Choroid plexus epithelial cell (primary cell): ENCODE measurements around the gene GAPDHS.

Experiments
- DNase-seq: peaks from one replicate; pipeline ENCODE4 v3.0.0-alpha.2; 2010; ENCODE audit warnings: low read depth
- H3K4me3 ChIP-seq: 2 replicates; pipeline ENCODE4 v1.5.1; 2011; ENCODE audit warnings: low read depth, mild to moderate bottlenecking, control low read depth, low read length, moderate library complexity
- TF ChIP-seq, protein P1 (sequence below): conservative IDR thresholded peaks from 2 replicates; pipeline ENCODE4 v1.5.1; 2011; ENCODE audit warnings: low read depth, mild to moderate bottlenecking, control low read depth, inconsistent platforms, low read length, moderate library complexity

The GAPDHS gene

DNA sequence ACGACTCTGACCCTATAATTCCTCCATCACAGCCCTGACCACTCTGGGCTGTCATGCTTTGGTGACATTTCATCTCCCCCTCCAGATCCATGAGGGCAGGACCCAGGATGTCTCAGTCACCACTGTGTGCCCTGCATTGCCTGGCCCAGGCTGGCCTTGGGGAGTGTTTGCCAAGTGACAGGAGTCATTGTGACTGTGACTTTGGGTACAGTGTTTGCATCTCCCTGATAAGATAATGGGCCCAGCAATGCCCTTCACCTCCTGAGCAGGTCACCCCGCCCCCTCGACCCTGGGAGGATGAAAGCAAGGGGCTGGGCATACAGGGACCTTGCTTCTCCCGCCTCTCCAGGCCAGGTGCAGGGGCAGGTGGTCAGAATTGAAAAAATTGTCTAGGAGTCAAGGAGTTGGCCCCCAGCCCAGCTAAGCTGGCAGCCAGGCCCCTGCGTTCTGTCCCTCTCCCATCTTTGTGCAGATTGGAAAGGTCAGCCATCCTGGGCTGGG is 36.1 kb downstream of the GAPDHS start:
- no peak for DNase-seq
- H3K4me3 ChIP-seq: no peak overlapping the region
- TF ChIP-seq, protein P1, sequence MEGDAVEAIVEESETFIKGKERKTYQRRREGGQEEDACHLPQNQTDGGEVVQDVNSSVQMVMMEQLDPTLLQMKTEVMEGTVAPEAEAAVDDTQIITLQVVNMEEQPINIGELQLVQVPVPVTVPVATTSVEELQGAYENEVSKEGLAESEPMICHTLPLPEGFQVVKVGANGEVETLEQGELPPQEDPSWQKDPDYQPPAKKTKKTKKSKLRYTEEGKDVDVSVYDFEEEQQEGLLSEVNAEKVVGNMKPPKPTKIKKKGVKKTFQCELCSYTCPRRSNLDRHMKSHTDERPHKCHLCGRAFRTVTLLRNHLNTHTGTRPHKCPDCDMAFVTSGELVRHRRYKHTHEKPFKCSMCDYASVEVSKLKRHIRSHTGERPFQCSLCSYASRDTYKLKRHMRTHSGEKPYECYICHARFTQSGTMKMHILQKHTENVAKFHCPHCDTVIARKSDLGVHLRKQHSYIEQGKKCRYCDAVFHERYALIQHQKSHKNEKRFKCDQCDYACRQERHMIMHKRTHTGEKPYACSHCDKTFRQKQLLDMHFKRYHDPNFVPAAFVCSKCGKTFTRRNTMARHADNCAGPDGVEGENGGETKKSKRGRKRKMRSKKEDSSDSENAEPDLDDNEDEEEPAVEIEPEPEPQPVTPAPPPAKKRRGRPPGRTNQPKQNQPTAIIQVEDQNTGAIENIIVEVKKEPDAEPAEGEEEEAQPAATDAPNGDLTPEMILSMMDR: no peak

DNA sequence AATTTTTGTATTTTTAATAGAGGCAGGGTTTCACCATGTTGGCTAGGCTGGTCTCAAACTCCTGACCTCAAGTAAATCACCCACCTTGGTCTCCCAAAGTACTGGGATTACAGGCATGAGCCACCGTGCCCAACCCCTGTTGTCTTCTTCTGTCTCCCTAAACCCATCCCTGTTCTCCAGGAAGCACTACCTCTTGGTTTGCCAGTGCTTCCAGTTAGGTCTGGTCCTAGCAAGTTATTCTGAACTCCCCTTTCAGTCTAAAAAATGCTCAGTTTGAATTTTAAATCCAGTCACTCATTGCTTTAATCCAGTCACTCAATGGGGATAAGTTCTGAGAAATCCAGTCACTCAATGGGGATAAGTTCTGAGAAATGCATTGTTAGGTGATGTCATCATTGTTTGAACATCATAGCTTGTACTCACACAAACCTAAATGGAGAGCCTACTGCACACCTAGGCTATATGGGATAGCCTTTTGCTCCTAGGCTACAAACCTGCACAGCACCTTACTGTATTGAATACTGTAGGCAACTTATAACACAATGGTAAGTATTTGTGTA is 38.2 kb downstream of the GAPDHS start:
- TF ChIP-seq, protein P1: no peak

DNA sequence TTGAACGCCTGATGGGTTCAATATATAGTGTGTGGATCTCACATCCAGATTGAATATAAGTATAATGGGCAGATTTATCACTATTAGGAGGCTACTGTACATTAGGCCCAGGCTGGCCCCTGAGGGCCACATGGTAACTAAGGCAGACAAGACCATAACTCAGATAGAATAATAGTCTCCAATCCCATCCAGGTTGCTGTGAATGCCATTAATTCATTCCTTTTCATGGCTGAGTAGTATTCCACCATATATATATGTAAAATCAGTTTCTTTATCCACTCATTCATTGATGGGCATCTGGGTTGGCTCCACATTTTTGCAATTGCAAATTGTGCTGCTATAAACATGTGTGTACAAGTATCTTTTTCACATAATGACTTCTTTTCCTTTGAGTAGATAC is 44.7 kb downstream of the GAPDHS start:
- DNase-seq: no peak
- TF ChIP-seq, protein P1: no peak

More for the DNA sequence above, 38.2 kb downstream of the GAPDHS start:
- no peak overlapping the region for H3K4me3 ChIP-seq
- no peak for DNase-seq

DNA sequence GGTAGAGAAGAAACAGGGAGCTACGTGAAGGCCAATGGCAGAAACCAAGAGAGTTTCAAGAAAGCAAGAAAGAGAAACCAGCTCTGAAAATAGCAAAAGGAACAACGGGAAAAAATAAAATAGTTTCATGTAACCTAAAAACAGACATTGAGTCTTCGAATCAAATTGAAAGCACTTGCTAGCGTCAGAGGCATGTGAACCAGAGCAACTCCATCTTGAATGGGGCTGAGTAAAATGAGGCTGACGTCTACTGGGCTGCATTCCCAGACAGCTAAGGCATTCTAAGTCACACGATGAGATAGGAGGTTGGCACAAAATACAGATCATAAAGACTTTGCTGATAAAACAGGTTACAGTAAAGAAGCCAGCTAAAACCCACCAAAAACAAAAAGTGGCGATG is 45.5 kb downstream of the GAPDHS start:
- no peak for DNase-seq
- TF ChIP-seq, protein P1: no peak
- H3K4me3 ChIP-seq: no peak overlapping the region

More for the DNA sequence above, 44.7 kb downstream of the GAPDHS start:
- H3K4me3 ChIP-seq: no peak overlapping the region

DNA sequence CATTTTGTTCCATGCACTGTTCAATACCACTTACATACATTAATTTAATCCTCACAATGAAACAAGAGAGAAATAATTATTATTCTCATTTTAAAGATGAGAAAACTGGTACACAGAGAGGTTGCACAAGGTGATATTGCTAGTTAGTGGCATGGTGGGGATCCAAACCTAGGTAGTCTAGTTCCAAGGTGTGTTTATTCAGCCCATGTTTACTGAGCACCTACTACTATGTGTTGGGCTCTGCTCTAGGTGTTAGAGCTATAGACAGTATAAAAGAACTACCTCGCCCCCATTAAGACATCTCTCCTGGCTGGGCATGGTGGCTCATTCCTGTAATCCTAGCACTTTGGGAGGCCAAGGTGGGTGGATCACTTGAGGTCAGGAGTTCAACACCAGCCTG is 49.5 kb downstream of the GAPDHS start:
- DNase-seq: no peak
- no peak overlapping the region for H3K4me3 ChIP-seq
- TF ChIP-seq, protein P1: no peak

DNA sequence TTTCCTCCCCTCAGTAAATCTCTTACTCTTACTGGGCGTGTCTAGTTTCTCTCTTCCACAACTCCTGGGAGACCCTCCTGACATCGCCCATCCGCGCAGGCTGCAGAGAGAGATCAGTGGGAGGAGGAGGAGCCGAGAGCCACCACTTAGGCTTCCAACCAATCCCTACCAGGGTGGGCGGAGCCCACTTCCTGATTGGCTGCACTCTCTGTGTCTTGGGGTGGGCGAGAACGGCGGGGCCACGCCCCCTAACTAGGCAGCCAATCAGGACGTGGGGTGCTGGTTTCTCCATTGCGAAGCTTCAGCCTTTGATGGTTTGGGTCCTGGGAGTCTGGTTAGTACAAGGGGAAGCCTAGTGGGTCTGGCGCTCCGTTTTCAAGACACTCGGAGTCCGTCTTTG is 52.6 kb downstream of the GAPDHS start, which contains the start of gene PMIS2:
Gene PMIS2 (plus strand): TSS at position 326 of the 400 bp plus-strand sequence. CDS start 87 bp downstream, outside the sequence.
- TF ChIP-seq, protein P1: no peak
- H3K4me3 ChIP-seq: no peak within 1 kb of the TSS
- DNase-seq: peak; percentile 9

DNA sequence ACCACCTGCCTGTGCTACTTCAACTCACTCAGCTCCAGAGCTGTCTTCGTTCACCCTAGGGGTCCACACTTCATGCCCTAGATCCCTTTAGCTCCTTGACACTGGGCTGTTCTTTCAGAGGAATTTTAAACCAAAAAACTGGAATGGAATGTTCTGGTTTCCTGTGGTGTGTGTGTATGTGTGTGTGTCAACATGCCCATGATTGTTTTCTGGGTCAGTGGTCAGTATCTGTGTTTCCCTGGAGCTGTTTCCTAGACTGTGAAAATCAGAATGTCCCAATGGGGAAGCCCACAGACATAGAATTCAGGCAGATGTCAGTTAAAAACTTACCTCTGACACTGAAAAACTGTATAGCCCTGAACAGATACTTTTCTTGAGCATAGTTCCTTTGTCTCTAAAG is 54.1 kb downstream of the GAPDHS start:
- TF ChIP-seq, protein P1: no peak
- peak; percentile 68 for DNase-seq
- no peak overlapping the region for H3K4me3 ChIP-seq
